Vagina (tissue), 2 donors: ENCODE data around the gene HIVEP2. TPM values are rescaled to one million over a fixed set of nuclear protein-coding genes. Genes with fewer than 3 reads are reported as not detected.

Experiments
- DNase-seq, 2 donors: peaks; one replicate each; pipeline ENCODE4 v3.0.0-alpha.2; 2017; ENCODE audit errors: extremely low spot score in 2 of 2
- H3K27ac ChIP-seq: fragments of 200-600 bp; sonication (generic); one replicate; pipeline ENCODE4 v1.5.1; 2019
- H3K27me3 ChIP-seq: fragments of 200-600 bp; sonication (generic); one replicate; pipeline ENCODE4 v1.5.1; 2019
- H3K36me3 ChIP-seq, 2 donors: fragments of 200-600 bp; sonication (generic); one replicate each; pipeline ENCODE4 v1.5.1; 2017 to 2019
- H3K4me1 ChIP-seq: fragments of 200-600 bp; sonication (generic); one replicate; pipeline ENCODE4 v1.5.1; 2019
- H3K4me3 ChIP-seq, 2 donors: fragments of 200-600 bp; sonication (generic); 1 replicate in 1 of 2; 2 replicates in 1 of 2; pipeline ENCODE4 v1.5.1; 2016 to 2019
- H3K9me3 ChIP-seq: fragments of 200-600 bp; sonication (generic); one replicate; pipeline ENCODE4 v1.5.1; 2019
- POLR2A ChIP-seq, 2 donors: fragments of 450-650 bp; IDR thresholded peaks; one replicate each; pipeline ENCODE4 v1.6.1; 2017; ENCODE audit warnings: antibody characterized with exemption in 2 of 2, mild to moderate bottlenecking in 2 of 2, moderate library complexity in 2 of 2
- POLR2AphosphoS5 ChIP-seq, 2 donors: sonication (generic); formaldehyde crosslinking; IDR thresholded peaks; one replicate each; pipeline ENCODE4 v1.9.0; 2017; ENCODE audit warnings: antibody characterized with exemption in 2 of 2, mild to moderate bottlenecking in 2 of 2, low read depth in 1 of 2; ENCODE audit not compliant: insufficient read depth in 1 of 2
- intact Hi-C: fragments of 100-400 bp; cut with DNase I; formaldehyde crosslinking; loops from one replicate; pipeline ENCODE4 v1.15.1; 2023
- total RNA-seq: library from RNA; depleted of rRNA; stranded (reverse); fragments of >200 nt; gene quantifications from one replicate; pipeline ENCODE4 v1.2.3, GENCODE V29; 2016
- TF ChIP-seq, protein P1 (sequence below), 3 experiments: fragments of 450-650 bp in 2 of 3; fragments of 200-600 bp in 1 of 3; sonication (generic) in 1 of 3; IDR thresholded peaks; one replicate each; pipeline ENCODE4 v1.5.1; 2017 to 2019; ENCODE audit warnings: antibody characterized with exemption in 3 of 3, mild to moderate bottlenecking in 2 of 3, moderate library complexity in 2 of 3

The HIVEP2 gene
- total RNA-seq, 1 donor from 2014 or later: 24.6 TPM

DNA sequence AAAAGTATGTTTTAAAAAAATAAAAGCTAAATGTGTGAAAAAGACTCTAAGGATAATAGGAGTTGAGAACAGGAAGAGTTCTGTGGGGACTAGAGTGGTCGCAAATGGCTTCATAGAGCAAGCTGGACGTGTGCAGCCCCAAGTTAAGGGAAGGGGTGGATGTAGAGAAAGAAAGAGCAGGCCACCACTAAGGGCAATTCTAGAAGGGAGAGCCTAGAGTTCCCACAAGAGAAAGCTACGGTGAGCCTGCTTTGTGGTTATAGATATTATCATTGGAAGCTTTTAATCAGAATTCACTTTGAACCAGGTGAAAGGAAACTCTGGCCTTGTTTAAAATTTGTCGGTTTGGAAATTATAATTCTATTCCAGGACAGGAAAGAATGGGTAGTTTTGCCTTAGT, 101.6 kb downstream of the HIVEP2 start:
- TF ChIP-seq POLR2AphosphoS5 (IDR thresholded peaks at IDR 0.05; ENCODE audit: insufficient read depth in 1 of 2, low read depth in 1 of 2): no peak
- TF ChIP-seq, protein P1, sequence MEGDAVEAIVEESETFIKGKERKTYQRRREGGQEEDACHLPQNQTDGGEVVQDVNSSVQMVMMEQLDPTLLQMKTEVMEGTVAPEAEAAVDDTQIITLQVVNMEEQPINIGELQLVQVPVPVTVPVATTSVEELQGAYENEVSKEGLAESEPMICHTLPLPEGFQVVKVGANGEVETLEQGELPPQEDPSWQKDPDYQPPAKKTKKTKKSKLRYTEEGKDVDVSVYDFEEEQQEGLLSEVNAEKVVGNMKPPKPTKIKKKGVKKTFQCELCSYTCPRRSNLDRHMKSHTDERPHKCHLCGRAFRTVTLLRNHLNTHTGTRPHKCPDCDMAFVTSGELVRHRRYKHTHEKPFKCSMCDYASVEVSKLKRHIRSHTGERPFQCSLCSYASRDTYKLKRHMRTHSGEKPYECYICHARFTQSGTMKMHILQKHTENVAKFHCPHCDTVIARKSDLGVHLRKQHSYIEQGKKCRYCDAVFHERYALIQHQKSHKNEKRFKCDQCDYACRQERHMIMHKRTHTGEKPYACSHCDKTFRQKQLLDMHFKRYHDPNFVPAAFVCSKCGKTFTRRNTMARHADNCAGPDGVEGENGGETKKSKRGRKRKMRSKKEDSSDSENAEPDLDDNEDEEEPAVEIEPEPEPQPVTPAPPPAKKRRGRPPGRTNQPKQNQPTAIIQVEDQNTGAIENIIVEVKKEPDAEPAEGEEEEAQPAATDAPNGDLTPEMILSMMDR (IDR thresholded peaks at IDR 0.05): no peak
- intact Hi-C loops: no loop called here

DNA sequence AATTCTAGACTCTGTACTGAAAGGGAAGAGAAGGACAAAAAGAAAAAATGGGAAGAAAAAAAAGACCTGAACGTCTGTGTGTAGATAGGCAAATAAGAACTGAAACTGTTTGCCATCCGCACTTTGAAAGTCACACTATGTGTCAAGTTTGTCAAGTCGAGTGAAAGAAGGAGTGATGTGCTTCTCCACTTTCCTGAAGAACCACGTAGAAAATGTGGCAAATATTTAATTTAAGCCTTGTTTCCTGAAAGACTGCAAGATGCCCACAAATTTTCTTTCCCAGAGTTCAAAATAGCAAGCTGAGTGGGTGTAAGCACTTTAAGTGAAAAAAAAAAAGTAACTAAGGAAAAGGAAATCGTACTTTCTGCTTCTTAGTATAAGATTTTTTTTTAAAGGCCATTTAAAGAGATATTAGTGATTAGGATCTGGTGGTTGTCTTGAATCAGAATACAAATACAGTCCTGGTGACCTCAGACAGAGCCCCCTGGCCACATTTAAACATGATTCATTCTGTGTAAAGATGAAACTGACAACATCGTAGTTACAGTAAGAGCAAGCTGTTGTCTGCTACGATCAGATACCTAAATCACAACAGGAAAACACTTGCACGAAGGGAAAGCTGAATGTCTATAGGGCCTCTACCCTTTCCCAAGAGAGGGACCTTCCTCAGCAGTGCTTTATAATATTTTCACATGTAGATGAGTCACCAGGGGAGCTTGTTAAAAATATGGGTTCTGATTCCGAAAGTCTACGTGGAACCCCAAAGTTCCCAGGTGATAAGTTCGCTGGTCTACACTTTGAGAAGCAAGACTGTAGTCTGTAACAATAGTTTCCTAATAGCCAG, 102.3 kb downstream of the HIVEP2 start:
- Histone ChIP-seq H3K36me3 (no peaks in the 10 kb centered on the region), H3K27ac (peak overlapping the region; percentile 41), H3K27me3 (no peaks in the 10 kb centered on the region), H3K4me3 (peak overlapping the region in 1 of 2 donors; percentile 0), H3K9me3 (no peaks in the 10 kb centered on the region), H3K4me1 (peaks cover 44% of the 10 kb centered on the region)
- intact Hi-C loops: no loop called here
- no peak for DNase-seq
- TF ChIP-seq POLR2A (IDR thresholded peaks at IDR 0.05): no peak
- TF ChIP-seq POLR2AphosphoS5 (IDR thresholded peaks at IDR 0.05; ENCODE audit: insufficient read depth in 1 of 2, low read depth in 1 of 2): no peak
- TF ChIP-seq, protein P1 (IDR thresholded peaks at IDR 0.05): no peak

More for the DNA sequence above, 101.6 kb downstream of the HIVEP2 start:
- no peak overlapping the region for H3K4me3 ChIP-seq
- H3K9me3 ChIP-seq: no peaks in the 10 kb centered on the region
- DNase-seq: no peak
- H3K27me3 ChIP-seq: no peaks in the 10 kb centered on the region
- peaks cover 51% of the 10 kb centered on the region for H3K4me1 ChIP-seq
- H3K27ac ChIP-seq: peak overlapping the region; percentile 41
- no peaks in the 10 kb centered on the region for H3K36me3 ChIP-seq

DNA sequence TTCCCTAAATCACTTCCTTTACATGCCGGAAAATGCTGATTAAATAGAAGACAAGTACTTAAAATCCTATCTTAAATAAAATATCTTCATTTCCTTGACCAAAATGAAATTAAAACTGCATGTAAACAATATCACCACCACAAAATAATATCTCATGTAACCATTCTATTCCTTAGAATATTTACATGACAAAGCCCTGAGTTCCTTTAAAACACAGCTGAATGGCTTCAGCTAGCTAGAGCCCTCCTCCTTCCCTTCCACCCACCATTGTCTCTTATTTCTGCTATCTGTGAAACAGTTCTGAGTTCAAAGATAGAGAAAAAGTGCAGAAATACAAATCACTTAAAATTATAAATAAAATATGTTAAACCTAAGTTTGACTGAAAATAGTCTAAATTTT, 103.1 kb downstream of the HIVEP2 start:
- H3K27ac ChIP-seq: no peak overlapping the region
- peak overlapping the region in 1 of 2 donors; percentile 0 for H3K4me3 ChIP-seq
- no peaks in the 10 kb centered on the region for H3K9me3 ChIP-seq
- intact Hi-C loops: no loop called here
- H3K27me3 ChIP-seq: no peaks in the 10 kb centered on the region
- peaks cover 37% of the 10 kb centered on the region for H3K4me1 ChIP-seq
- H3K36me3 ChIP-seq: no peaks in the 10 kb centered on the region
- TF ChIP-seq, protein P1 (IDR thresholded peaks at IDR 0.05): no peak
- TF ChIP-seq POLR2A (IDR thresholded peaks at IDR 0.05) (no peak), POLR2AphosphoS5 (IDR thresholded peaks at IDR 0.05; ENCODE audit: insufficient read depth in 1 of 2, low read depth in 1 of 2) (no peak)
- DNase-seq: no peak

DNA sequence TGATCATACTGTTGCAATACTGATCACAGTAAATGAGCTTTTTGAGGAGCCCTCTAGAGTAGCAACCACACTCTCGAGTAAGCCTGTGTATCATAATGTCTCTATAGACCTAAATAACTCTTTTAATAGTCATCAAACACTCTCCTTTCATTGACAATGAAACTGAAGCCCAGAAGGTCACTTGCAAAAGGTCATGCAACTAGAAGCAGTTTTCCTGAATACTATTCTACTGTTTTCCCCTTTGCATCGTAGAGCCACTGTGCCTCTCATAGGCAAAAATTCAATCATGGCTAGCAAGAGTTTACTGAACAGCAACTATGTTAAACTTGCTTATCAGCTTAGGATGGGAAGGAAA, 105.3 kb downstream of the HIVEP2 start:
- no peaks in the 10 kb centered on the region for H3K27me3 ChIP-seq
- intact Hi-C loops: no loop called here
- no peak overlapping the region for H3K27ac ChIP-seq

More for the DNA sequence above, 105.3 kb downstream of the HIVEP2 start:
- DNase-seq: no peak
- no peak overlapping the region for H3K4me3 ChIP-seq
- H3K4me1 ChIP-seq: peaks cover 14% of the 10 kb centered on the region
- no peaks in the 10 kb centered on the region for H3K36me3 ChIP-seq
- no peaks in the 10 kb centered on the region for H3K9me3 ChIP-seq
- TF ChIP-seq POLR2A (IDR thresholded peaks at IDR 0.05): no peak
- no peak for TF ChIP-seq POLR2AphosphoS5 (IDR thresholded peaks at IDR 0.05; ENCODE audit: insufficient read depth in 1 of 2, low read depth in 1 of 2)
- TF ChIP-seq, protein P1 (IDR thresholded peaks at IDR 0.05): no peak
